Activated CD8-positive, alpha-beta memory T cell treated with anti-CD3 and anti-CD28 coated beads, Interleukin-2, amount 10 ng/mL, durations not matched to agents 7 days and 5 days (primary cell): ENCODE measurements around the gene KLK15. TPM values are rescaled to one million over a fixed set of nuclear protein-coding genes. Genes with fewer than 3 reads are reported as not detected.

Experiments used
- ATAC-seq: fragments of 150-1000 bp; cut with Tn5 transposase; one replicate; pipeline ENCODE4 v1.10.0; 2021; ENCODE audit warnings: moderate library complexity
- CTCF ChIA-PET: fragments of 350-600 bp; sonication (Branson Sonifier 250); formaldehyde crosslinking; loops from one replicate; lab custom pipeline; 2021; ENCODE audit warnings: antibody characterized with exemption; lab: Charles Lee
- DNase-seq: peaks from one replicate; pipeline ENCODE4 v3.0.0-alpha.2; 2020
- H3K27ac Mint-ChIP-seq: one replicate; pipeline ENCODE4 v1.8.0; 2021; ENCODE audit warnings: mild to moderate bottlenecking, mixed read lengths
- H3K27me3 Mint-ChIP-seq: one replicate; pipeline ENCODE4 v1.8.0; 2021; ENCODE audit warnings: mixed read lengths
- H3K36me3 Mint-ChIP-seq: one replicate; pipeline ENCODE4 v1.8.0; 2021; ENCODE audit warnings: mild to moderate bottlenecking, mixed read lengths
- H3K4me1 Mint-ChIP-seq: one replicate; pipeline ENCODE4 v1.8.0; 2021; ENCODE audit warnings: mixed read lengths
- H3K4me3 Mint-ChIP-seq: one replicate; pipeline ENCODE4 v1.8.0; 2021; ENCODE audit warnings: mild to moderate bottlenecking, moderate library complexity, mixed read lengths
- H3K9me3 Mint-ChIP-seq: one replicate; pipeline ENCODE4 v1.8.0; 2022; ENCODE audit warnings: low read depth, mixed read lengths
- total RNA-seq, 2 experiments: library from RNA; stranded (reverse); gene quantifications; one replicate each; pipeline ENCODE4 v1.2.3, GENCODE V29; 2021

KLK15 gene
- not detected for total RNA-seq

GRCh38 chr19:50833117-50833801, at the start of gene KLK15:
TSS of gene KLK15 (minus strand) at chr19:50833574. CDS start at chr19:50831492, 2,082 bp downstream.
- CTCF ChIA-PET: no interaction called here

GRCh38 chr19:50882188-50882587, 48.8 kb upstream of the KLK15 start:
- no peak overlapping the region for H3K27ac Mint-ChIP-seq
- peaks cover 3% of the 10 kb centered on the region for H3K4me1 Mint-ChIP-seq
- ATAC-seq: no peak
- H3K36me3 Mint-ChIP-seq: no peaks in the 10 kb centered on the region
- no peak overlapping the region for H3K4me3 Mint-ChIP-seq
- no peaks in the 10 kb centered on the region for H3K9me3 Mint-ChIP-seq
- H3K27me3 Mint-ChIP-seq: peaks cover 29% of the 10 kb centered on the region
- CTCF ChIA-PET: interaction anchor here (0.6 kb wide), 1 partner anchor 99 kb away, joined by 5 read pairs; no protein-coding TSS in a partner anchor
- DNase-seq: no peak

More at GRCh38 chr19:50833117-50833801, at the start of gene KLK15:
- Mint-ChIP-seq H3K4me1 (peaks cover 11% of the 10 kb centered on the region), H3K36me3 (no peaks in the 10 kb centered on the region), H3K4me3 (no peak within 1 kb of the TSS), H3K9me3 (no peaks in the 10 kb centered on the region), H3K27ac (no peak within 1 kb of the TSS), H3K27me3 (peaks cover 46% of the 10 kb centered on the region)
- ATAC-seq (no peak), DNase-seq (no peak)

- ATAC-seq (no peak), DNase-seq (no peak)
- CTCF ChIA-PET: no interaction called here
- H3K9me3 Mint-ChIP-seq: no peaks in the 10 kb centered on the region
- peaks cover 3% of the 10 kb centered on the region for H3K4me1 Mint-ChIP-seq
- H3K36me3 Mint-ChIP-seq: no peaks in the 10 kb centered on the region
- H3K4me3 Mint-ChIP-seq: no peak overlapping the region
- no peak overlapping the region for H3K27ac Mint-ChIP-seq
- peaks cover 21% of the 10 kb centered on the region for H3K27me3 Mint-ChIP-seq
Observed at GRCh38 chr19:50880241-50880640, 46.9 kb upstream of the KLK15 start.

DNA sequence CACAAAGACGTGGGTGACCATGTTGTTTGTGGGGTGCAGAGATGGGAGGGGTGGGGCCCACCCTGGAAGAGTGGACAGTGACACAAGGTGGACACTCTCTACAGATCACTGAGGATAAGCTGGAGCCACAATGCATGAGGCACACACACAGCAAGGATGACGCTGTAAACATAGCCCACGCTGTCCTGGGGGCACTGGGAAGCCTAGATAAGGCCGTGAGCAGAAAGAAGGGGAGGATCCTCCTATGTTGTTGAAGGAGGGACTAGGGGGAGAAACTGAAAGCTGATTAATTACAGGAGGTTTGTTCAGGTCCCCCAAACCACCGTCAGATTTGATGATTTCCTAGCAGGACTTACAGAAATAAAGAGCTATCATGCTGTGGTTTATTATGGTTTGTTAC, 45.5 kb upstream of the KLK15 start:
- no peak for DNase-seq
- Mint-ChIP-seq H3K27me3 (peaks cover 17% of the 10 kb centered on the region), H3K4me1 (peaks cover 3% of the 10 kb centered on the region), H3K4me3 (no peak overlapping the region), H3K27ac (no peak overlapping the region), H3K9me3 (no peaks in the 10 kb centered on the region), H3K36me3 (no peaks in the 10 kb centered on the region)
- CTCF ChIA-PET: interaction anchor here (0.6 kb wide), 1 partner anchor 43 kb away, joined by 3 read pairs; no protein-coding TSS in a partner anchor
- ATAC-seq: no peak

- DNase-seq (no peak), ATAC-seq (no peak)
- Mint-ChIP-seq H3K36me3 (no peaks in the 10 kb centered on the region), H3K4me1 (peaks cover 3% of the 10 kb centered on the region), H3K4me3 (no peak overlapping the region), H3K9me3 (no peaks in the 10 kb centered on the region), H3K27me3 (peaks cover 16% of the 10 kb centered on the region), H3K27ac (no peak overlapping the region)
- CTCF ChIA-PET: no interaction called here
Observed at GRCh38 chr19:50877338-50877737, 44.0 kb upstream of the KLK15 start.

DNA sequence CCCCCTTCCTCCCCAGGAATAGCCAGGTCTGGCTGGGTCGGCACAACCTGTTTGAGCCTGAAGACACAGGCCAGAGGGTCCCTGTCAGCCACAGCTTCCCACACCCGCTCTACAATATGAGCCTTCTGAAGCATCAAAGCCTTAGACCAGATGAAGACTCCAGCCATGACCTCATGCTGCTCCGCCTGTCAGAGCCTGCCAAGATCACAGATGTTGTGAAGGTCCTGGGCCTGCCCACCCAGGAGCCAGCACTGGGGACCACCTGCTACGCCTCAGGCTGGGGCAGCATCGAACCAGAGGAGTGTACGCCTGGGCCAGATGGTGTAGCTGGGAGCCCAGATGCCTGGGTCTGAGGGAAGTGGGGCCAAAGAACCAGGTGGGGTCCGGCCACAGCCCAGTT, 43.1 kb upstream of the KLK15 start:
- Mint-ChIP-seq H3K27me3 (peaks cover 20% of the 10 kb centered on the region), H3K4me1 (peaks cover 3% of the 10 kb centered on the region), H3K4me3 (no peak overlapping the region), H3K36me3 (no peaks in the 10 kb centered on the region), H3K27ac (no peak overlapping the region), H3K9me3 (no peaks in the 10 kb centered on the region)
- CTCF ChIA-PET: no interaction called here
- DNase-seq (no peak), ATAC-seq (no peak)

DNA sequence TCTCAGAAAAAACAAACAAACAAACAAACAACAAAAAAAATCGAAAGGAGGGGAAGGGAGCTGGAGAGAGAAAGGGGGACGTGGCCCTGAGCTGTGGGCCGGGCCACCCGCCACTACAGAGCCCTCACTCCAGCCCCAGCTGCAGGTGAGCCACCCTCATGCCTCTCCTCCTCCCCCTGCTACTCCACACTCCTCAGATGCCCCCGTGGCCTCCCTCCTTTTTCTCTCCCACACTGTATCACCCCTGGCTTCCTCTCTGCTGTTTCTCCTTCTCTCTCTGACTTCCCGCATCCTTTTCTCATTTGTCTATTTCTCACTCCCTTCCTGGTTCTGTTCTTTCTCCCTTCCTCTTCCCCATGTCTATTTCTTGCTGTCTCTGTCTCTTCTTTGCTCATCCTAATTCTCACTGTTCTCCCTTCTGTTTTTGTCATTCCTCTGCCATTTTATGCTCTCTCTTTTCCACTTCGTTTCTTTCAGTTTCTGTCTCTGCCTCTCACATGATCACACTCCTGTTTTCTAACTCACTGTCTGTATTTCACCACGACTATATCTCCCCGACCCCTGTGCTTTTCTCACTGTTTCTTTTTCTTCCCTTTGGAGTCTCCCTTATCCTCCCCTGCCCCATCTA, 42.5 kb upstream of the KLK15 start:
- DNase-seq (no peak), ATAC-seq (no peak)
- H3K27me3 Mint-ChIP-seq: peaks cover 25% of the 10 kb centered on the region
- CTCF ChIA-PET: interaction anchor here (1.1 kb wide), 1 partner anchor 46 kb away, joined by 3 read pairs; no protein-coding TSS in a partner anchor
- H3K4me1 Mint-ChIP-seq: peaks cover 3% of the 10 kb centered on the region
- H3K4me3 Mint-ChIP-seq: no peak overlapping the region
- no peaks in the 10 kb centered on the region for H3K36me3 Mint-ChIP-seq
- no peaks in the 10 kb centered on the region for H3K9me3 Mint-ChIP-seq
- no peak overlapping the region for H3K27ac Mint-ChIP-seq

DNA sequence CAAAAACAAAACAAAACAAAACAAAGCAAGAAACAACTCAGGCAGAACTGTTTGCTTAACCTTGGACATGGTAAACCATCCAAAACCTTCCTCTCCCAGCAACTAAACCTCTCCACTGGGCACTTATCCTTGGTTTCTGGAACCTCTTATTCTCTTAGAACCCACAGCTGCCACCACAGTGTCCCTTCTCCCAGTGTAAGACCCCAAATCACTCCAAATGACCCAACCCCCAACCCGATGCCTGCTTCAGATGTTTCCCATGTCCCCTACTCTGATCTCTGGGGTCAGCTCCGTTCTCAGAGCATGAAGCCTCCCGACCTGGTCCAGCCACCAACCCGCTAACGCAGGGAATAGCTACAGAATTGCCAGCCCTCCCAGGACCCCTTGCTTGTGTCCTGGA, 40.8 kb upstream of the KLK15 start:
- no peak for ATAC-seq
- no peak for DNase-seq
- no peak overlapping the region for H3K27ac Mint-ChIP-seq
- peaks cover 17% of the 10 kb centered on the region for H3K27me3 Mint-ChIP-seq
- H3K4me3 Mint-ChIP-seq: no peak overlapping the region
- CTCF ChIA-PET: no interaction called here
- H3K4me1 Mint-ChIP-seq: peaks cover 3% of the 10 kb centered on the region
- no peaks in the 10 kb centered on the region for H3K9me3 Mint-ChIP-seq
- H3K36me3 Mint-ChIP-seq: no peaks in the 10 kb centered on the region

- H3K4me1 Mint-ChIP-seq: no peaks in the 10 kb centered on the region
- no peak for DNase-seq
- peaks cover 17% of the 10 kb centered on the region for H3K27me3 Mint-ChIP-seq
- no peaks in the 10 kb centered on the region for H3K9me3 Mint-ChIP-seq
- CTCF ChIA-PET: interaction anchor here (1.3 kb wide), 1 partner anchor 49 kb away, joined by 3 read pairs; no protein-coding TSS in a partner anchor
- no peak within 1 kb of the TSS for H3K27ac Mint-ChIP-seq
- H3K36me3 Mint-ChIP-seq: no peaks in the 10 kb centered on the region
- no peak within 1 kb of the TSS for H3K4me3 Mint-ChIP-seq
- no peak for ATAC-seq
Observed at GRCh38 chr19:50873056-50873455, 39.7 kb upstream of the KLK15 start, which contains the start of gene KLK2. TSS of gene KLK2 (plus strand) at chr19:50873439. CDS start at chr19:50873474, 35 bp downstream.

DNA sequence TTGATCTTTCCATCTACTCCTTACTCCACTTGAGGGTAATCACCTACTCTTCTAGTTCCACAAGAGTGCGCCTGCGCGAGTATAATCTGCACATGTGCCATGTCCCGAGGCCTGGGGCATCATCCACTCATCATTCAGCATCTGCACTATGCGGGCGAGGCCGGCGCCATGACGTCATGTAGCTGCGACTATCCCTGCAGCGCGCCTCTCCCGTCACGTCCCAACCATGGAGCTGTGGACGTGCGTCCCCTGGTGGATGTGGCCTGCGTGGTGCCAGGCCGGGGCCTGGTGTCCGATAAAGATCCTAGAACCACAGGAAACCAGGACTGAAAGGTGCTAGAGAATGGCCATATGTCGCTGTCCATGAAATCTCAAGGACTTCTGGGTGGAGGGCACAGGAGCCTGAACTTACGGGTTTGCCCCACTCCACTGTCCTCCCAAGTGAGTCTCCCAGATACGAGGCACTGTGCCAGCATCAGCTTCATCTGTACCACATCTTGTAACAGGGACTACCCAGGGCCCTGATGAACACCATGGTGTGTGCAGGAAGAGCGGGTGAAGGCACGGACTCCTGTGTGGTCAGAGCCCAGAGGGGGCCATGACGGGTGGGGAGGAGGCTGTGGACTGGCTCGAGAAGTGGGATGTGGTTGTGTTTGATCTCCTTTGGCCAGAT, 37.2 kb upstream of the KLK15 start:
- ATAC-seq: no peak
- peak; percentile 44 for DNase-seq
- H3K27ac Mint-ChIP-seq: no peak overlapping the region
- H3K27me3 Mint-ChIP-seq: peaks cover 26% of the 10 kb centered on the region
- H3K36me3 Mint-ChIP-seq: no peaks in the 10 kb centered on the region
- no peaks in the 10 kb centered on the region for H3K9me3 Mint-ChIP-seq
- no peak overlapping the region for H3K4me3 Mint-ChIP-seq
- H3K4me1 Mint-ChIP-seq: no peaks in the 10 kb centered on the region
- CTCF ChIA-PET: interaction anchor here (0.6 kb wide), 1 partner anchor 63 kb away, joined by 3 read pairs; no protein-coding TSS in a partner anchor

DNA sequence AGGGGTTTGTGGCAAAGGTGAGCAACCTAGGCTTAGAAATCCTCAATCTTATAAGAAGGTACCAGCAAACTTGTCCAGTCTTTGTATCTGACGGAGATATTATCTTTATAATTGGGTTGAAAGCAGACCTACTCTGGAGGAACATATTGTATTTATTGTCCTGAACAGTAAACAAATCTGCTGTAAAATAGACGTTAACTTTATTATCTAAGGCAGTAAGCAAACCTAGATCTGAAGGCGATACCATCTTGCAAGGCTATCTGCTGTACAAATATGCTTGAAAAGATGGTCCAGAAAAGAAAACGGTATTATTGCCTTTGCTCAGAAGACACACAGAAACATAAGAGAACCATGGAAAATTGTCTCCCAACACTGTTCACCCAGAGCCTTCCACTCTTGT, 36.1 kb upstream of the KLK15 start:
- CTCF ChIA-PET: no interaction called here
- no peak overlapping the region for H3K27ac Mint-ChIP-seq
- ATAC-seq (no peak), DNase-seq (no peak)
- no peaks in the 10 kb centered on the region for H3K9me3 Mint-ChIP-seq
- H3K27me3 Mint-ChIP-seq: peaks cover 29% of the 10 kb centered on the region
- no peak overlapping the region for H3K4me3 Mint-ChIP-seq
- no peaks in the 10 kb centered on the region for H3K4me1 Mint-ChIP-seq
- H3K36me3 Mint-ChIP-seq: no peaks in the 10 kb centered on the region

DNA sequence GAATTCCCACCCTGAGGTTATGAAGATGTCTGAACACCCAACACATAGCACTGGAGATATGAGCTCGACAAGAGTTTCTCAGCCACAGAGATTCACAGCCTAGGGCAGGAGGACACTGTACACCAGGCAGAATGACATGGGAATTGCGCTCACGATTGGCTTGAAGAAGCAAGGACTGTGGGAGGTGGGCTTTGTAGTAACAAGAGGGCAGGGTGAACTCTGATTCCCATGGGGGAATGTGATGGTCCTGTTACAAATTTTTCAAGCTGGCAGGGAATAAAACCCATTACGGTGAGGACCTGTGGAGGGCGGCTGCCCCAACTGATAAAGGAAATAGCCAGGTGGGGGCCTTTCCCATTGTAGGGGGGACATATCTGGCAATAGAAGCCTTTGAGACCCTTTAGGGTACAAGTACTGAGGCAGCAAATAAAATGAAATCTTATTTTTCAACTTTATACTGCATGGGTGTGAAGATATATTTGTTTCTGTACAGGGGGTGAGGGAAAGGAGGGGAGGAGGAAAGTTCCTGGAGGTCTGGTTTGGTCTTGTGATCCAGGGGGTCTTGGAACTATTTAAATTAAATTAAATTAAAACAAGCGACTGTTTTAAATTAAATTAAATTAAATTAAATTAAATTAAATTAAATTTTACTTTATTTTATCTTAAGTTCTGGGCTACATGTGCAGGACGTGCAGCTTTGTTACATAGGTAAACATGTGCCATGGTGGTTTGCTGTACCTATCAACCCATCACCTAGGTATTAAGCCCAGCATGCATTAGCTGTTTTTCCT, 28.3 kb upstream of the KLK15 start:
- ATAC-seq (no peak), DNase-seq (no peak)
- Mint-ChIP-seq H3K36me3 (no peaks in the 10 kb centered on the region), H3K4me3 (no peak overlapping the region), H3K27me3 (peaks cover 30% of the 10 kb centered on the region), H3K4me1 (no peaks in the 10 kb centered on the region), H3K27ac (no peak overlapping the region), H3K9me3 (no peaks in the 10 kb centered on the region)
- CTCF ChIA-PET: no interaction called here

DNA sequence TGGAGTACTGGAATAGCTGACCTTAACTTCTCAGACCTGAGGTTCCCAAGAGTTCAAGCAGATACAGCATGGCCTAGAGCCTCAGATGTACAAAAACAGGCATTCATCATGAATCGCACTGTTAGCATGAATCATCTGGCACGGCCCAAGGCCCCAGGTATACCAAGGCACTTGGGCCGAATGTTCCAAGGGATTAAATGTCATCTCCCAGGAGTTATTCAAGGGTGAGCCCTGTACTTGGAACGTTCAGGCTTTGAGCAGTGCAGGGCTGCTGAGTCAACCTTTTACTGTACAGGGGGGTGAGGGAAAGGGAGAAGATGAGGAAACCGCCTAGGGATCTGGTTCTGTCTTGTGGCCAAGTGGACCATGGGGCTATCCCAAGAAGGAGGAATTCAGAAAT, 27.6 kb upstream of the KLK15 start:
- H3K4me3 Mint-ChIP-seq: no peak overlapping the region
- no peaks in the 10 kb centered on the region for H3K9me3 Mint-ChIP-seq
- no peak for ATAC-seq
- no peak for DNase-seq
- no peak overlapping the region for H3K27ac Mint-ChIP-seq
- CTCF ChIA-PET: no interaction called here
- H3K27me3 Mint-ChIP-seq: peaks cover 24% of the 10 kb centered on the region
- H3K4me1 Mint-ChIP-seq: no peaks in the 10 kb centered on the region
- no peaks in the 10 kb centered on the region for H3K36me3 Mint-ChIP-seq
